ENCODE data around the gene TRIM51. TPM values are rescaled to one million over a fixed set of nuclear protein-coding genes. Genes with fewer than 3 reads are reported as not detected.

The TRIM51 gene, protein sequence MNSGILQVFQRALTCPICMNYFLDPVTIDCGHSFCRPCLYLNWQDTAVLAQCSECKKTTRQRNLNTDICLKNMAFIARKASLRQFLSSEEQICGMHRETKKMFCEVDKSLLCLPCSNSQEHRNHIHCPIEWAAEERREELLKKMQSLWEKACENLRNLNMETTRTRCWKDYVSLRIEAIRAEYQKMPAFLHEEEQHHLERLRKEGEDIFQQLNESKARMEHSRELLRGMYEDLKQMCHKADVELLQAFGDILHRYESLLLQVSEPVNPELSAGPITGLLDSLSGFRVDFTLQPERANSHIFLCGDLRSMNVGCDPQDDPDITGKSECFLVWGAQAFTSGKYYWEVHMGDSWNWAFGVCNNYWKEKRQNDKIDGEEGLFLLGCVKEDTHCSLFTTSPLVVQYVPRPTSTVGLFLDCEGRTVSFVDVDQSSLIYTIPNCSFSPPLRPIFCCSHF
- not detected in 2 replicates for total RNA-seq

DNA sequence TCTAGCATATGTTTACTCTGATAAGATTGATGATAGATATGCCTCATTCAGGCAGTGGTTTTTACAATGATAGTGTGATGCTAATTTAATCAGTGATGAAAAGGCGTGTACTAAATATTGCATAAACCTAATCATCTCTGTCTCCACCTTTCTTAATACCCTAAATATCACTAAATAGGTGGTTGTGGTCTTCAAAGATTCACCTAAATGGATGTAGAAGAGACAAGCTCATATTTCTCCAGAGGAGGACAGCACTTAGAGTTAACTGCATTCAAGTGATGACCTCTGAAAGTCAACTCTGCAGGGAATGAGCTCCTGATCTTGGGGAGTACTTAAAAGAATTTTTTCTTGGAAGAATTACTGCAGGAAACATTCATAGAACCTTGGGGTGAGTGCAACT lies at the start of gene TRIM51:
Gene TRIM51, plus strand, starts transcription at position 301 of the 400 bp plus-strand sequence. CDS start 2,132 bp downstream, outside the sequence.

DNA sequence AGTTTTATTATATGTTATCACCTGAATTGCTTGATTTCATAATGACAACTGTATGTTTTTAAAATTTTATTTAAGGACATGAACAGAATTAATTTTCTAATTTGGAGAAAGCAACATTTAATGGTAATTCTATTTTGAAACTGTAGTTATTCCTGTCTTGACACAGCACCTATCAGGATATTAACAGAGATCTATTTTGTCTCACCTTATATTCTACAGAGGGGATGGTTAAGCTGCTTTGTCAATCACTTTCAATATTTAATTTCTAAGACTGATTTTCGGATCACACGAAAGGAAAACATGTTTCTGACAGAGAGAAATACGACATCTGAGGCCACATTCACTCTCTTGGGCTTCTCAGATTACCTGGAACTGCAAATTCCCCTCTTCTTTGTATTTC lies 44.6 kb upstream of the TRIM51 start, which contains the start of gene OR5D16:
Gene OR5D16, plus strand, starts transcription at position 301 of the 400 bp plus-strand sequence. Its CDS starts 0 bp downstream, at position 301.

DNA sequence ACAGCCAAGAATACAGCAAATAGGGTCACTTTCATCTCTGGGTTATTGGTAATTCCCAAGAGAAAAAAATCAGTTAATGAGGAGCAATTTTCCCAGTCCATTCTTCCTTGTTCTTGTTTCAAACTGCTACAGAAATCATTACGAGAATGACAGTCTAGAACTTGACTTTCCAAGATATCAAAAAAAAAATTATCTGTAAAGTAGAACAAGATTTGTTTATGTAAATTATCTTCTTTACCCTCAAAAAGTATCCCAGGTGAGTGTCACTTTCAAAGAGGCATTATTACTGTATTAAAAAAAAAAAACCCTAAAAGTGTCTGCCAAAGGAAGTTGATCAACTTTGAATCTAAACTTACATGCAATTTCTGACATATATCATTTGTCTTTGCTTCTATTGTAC lies 31.4 kb downstream of the TRIM51 start, which contains the start of gene OR5W2:
Gene OR5W2, minus strand, starts transcription at position 101 of the 400 bp plus-strand sequence. Its CDS starts 0 bp downstream, at position 101.

DNA sequence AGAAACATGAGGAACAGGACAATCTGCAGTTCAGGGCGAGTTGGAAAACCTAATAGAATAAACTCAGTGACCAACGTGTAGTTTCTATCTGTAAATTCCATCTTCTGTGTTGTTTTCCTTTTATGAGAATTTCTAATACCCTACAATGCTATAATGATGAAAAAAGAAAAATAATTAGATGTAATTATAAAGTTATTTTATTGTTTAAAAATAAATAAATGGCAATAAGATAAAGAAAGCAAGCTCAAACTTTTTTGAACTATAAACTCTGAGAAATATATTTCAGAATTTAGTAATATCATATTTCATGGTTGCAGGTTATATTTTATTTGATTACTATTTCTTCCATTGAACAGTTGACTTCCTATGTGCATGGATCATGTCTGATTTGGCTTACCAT lies 53.2 kb downstream of the TRIM51 start, which contains the start of gene OR5I1:
Gene OR5I1, minus strand, starts transcription at position 101 of the 400 bp plus-strand sequence. Its CDS starts 0 bp downstream, at position 101.

Other genes with a start within 250 kb of the TRIM51 start
- gene OR4P4, start 248.2 kb upstream of the TRIM51 start, total RNA-seq: not detected in 2 replicates
- gene OR4S2, start 235.0 kb upstream of the TRIM51 start, total RNA-seq: not detected in 2 replicates
- gene OR4C6, start 221.1 kb upstream of the TRIM51 start, total RNA-seq: not detected in 2 replicates
- not detected in 2 replicates for gene OR5D13, start 109.9 kb upstream of the TRIM51 start, total RNA-seq
- not detected in 2 replicates for gene OR5D14, start 87.7 kb upstream of the TRIM51 start, total RNA-seq
- not detected in 2 replicates for gene OR5L1, start 71.9 kb upstream of the TRIM51 start, total RNA-seq
- not detected in 2 replicates for gene OR5D18, start 63.7 kb upstream of the TRIM51 start, total RNA-seq
- not detected in 2 replicates for gene OR5L2, start 56.1 kb upstream of the TRIM51 start, total RNA-seq
- not detected in 2 replicates for gene OR5D16, start 44.5 kb upstream of the TRIM51 start, total RNA-seq
- not detected in 2 replicates for gene OR5W2, start 31.3 kb downstream of the TRIM51 start, total RNA-seq
- gene OR5I1, start 53.1 kb downstream of the TRIM51 start, total RNA-seq: not detected in 2 replicates
- gene OR10AG1, start 86.6 kb downstream of the TRIM51 start, total RNA-seq: not detected in 2 replicates
- not detected in 2 replicates for gene OR5F1, start 111.3 kb downstream of the TRIM51 start, total RNA-seq
- gene OR5AS1, start 144.4 kb downstream of the TRIM51 start, total RNA-seq: not detected in 2 replicates
- gene OR8I2, start 210.0 kb downstream of the TRIM51 start, total RNA-seq: not detected in 2 replicates
- not detected in 2 replicates for gene OR8H2, start 220.4 kb downstream of the TRIM51 start, total RNA-seq
- gene OR8H3, start 239.1 kb downstream of the TRIM51 start, total RNA-seq: not detected in 2 replicates